Measurements from ENCODE around the gene KBTBD12. TPM values are rescaled to one million over a fixed set of nuclear protein-coding genes. Genes with fewer than 3 reads are reported as not detected.

The KBTBD12 gene
- total RNA-seq, 1 experiment from 2014 or later, result not detected

DNA sequence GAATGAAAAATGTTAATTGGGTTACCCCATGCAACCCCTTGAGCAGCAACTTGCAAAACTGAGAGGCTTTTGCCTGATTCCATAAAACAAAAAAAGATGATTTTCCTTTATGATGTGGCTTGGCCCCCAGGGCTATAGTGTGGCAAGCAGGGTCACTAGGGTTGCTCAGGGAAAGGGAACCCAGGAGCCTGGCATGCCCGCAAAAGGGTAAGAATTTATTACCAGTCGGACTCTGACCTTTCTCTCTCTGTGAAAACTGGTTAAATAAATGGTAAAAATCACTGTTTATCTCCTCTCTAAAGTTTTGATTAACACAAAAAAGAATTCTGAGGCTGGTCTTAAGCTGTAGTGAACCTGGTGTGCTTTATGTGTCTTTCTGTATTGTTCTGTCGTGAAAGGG is 99.5 kb downstream of the KBTBD12 start:
- Mint-ChIP-seq H3K4me1 (ENCODE audit: insufficient read depth, unreplicated experiment) (peaks cover 20% of the 10 kb centered on the region), H3K9me3 (ENCODE audit: unreplicated experiment) (no peaks in the 10 kb centered on the region), H3K36me3 (ENCODE audit: insufficient read depth, unreplicated experiment) (no peaks in the 10 kb centered on the region), H3K4me3 (ENCODE audit: unreplicated experiment) (no peak overlapping the region), H3K27ac (ENCODE audit: low read depth, unreplicated experiment) (no peak overlapping the region), H3K27me3 (ENCODE audit: insufficient read depth, unreplicated experiment) (no peaks in the 10 kb centered on the region)
- POLR2A ChIA-PET, result no interaction called here
- BruUV-seq (replicated peaks), result no TSS peak
- no peak for DNase-seq (ENCODE audit: unreplicated experiment)
- intact Hi-C loops (cut with micrococcal nuclease), result no loop called here
- CTCF ChIA-PET, result no interaction called here
- TF ChIP-seq, protein P1, sequence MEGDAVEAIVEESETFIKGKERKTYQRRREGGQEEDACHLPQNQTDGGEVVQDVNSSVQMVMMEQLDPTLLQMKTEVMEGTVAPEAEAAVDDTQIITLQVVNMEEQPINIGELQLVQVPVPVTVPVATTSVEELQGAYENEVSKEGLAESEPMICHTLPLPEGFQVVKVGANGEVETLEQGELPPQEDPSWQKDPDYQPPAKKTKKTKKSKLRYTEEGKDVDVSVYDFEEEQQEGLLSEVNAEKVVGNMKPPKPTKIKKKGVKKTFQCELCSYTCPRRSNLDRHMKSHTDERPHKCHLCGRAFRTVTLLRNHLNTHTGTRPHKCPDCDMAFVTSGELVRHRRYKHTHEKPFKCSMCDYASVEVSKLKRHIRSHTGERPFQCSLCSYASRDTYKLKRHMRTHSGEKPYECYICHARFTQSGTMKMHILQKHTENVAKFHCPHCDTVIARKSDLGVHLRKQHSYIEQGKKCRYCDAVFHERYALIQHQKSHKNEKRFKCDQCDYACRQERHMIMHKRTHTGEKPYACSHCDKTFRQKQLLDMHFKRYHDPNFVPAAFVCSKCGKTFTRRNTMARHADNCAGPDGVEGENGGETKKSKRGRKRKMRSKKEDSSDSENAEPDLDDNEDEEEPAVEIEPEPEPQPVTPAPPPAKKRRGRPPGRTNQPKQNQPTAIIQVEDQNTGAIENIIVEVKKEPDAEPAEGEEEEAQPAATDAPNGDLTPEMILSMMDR (IDR thresholded peaks at IDR 0.05; ENCODE audit: unreplicated experiment), result no peak

GRCh38 chr3:128016502-128016901 is 101.5 kb downstream of the KBTBD12 start:
- ChIA-PET POLR2A (no interaction called here), CTCF (interaction anchor here (1.0 to 1.4 kb wide), 2 partner anchors 79 to 338 kb away, joined by 3 read pairs; no protein-coding TSS in a partner anchor)
- Mint-ChIP-seq H3K27me3 (ENCODE audit: insufficient read depth, unreplicated experiment) (no peaks in the 10 kb centered on the region), H3K36me3 (ENCODE audit: insufficient read depth, unreplicated experiment) (no peaks in the 10 kb centered on the region), H3K9me3 (ENCODE audit: unreplicated experiment) (no peaks in the 10 kb centered on the region), H3K4me1 (ENCODE audit: insufficient read depth, unreplicated experiment) (peaks cover 2% of the 10 kb centered on the region), H3K4me3 (ENCODE audit: unreplicated experiment) (no peak overlapping the region), H3K27ac (ENCODE audit: low read depth, unreplicated experiment) (no peak overlapping the region)
- no peak for DNase-seq (ENCODE audit: unreplicated experiment)
- BruUV-seq (replicated peaks), result no TSS peak
- TF ChIP-seq, protein P1 (IDR thresholded peaks at IDR 0.05; ENCODE audit: unreplicated experiment), result no peak
- intact Hi-C loops (cut with micrococcal nuclease), result no loop called here

DNA sequence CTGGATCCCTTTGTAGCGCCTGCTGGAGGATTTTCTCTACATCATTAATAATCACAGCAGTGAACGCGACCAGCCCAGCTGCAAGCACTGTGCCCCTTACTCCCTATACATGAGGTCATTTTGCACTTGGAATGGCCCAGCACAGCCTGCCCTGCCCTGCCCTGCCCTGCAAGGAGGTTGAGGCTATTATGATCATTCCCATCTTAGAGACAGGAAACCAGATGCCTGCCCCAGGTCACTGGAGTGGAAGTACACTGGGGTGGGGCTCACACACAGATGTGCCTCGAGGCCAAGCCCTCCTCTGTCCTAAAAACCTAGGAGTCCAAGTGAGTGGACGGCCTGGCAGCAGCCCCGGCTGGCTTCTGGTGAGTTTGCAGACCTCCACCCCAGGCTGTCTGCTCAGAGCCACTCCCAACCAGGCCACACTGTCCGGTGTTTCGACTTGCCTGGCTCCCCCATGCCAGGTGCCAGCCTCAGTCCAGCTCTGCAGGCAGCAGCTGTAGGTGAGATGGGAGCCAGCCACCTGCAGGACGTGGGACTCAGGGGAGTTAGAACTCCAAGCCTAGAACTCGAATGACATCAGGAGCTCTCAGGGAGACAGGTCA is 106.8 kb downstream of the KBTBD12 start:
- H3K27ac Mint-ChIP-seq (ENCODE audit: low read depth, unreplicated experiment), result no peak overlapping the region
- TF ChIP-seq, protein P1 (IDR thresholded peaks at IDR 0.05; ENCODE audit: unreplicated experiment), result no peak
- BruUV-seq (replicated peaks), result no TSS peak
- no peaks in the 10 kb centered on the region for H3K36me3 Mint-ChIP-seq (ENCODE audit: insufficient read depth, unreplicated experiment)
- peaks cover 11% of the 10 kb centered on the region for H3K27me3 Mint-ChIP-seq (ENCODE audit: insufficient read depth, unreplicated experiment)
- H3K4me3 Mint-ChIP-seq (ENCODE audit: unreplicated experiment), result no peak overlapping the region
- DNase-seq (ENCODE audit: unreplicated experiment), result no peak
- POLR2A ChIA-PET, result interaction anchor here (0.7 kb wide), 1 partner anchor 48 kb away, joined by 3 read pairs; no protein-coding TSS in a partner anchor
- intact Hi-C loops (cut with micrococcal nuclease), result no loop called here
- H3K9me3 Mint-ChIP-seq (ENCODE audit: unreplicated experiment), result no peaks in the 10 kb centered on the region
- CTCF ChIA-PET, result interaction anchor here (1.1 kb wide), 1 partner anchor 10 kb away, joined by 3 read pairs; no protein-coding TSS in a partner anchor
- no peaks in the 10 kb centered on the region for H3K4me1 Mint-ChIP-seq (ENCODE audit: insufficient read depth, unreplicated experiment)

DNA sequence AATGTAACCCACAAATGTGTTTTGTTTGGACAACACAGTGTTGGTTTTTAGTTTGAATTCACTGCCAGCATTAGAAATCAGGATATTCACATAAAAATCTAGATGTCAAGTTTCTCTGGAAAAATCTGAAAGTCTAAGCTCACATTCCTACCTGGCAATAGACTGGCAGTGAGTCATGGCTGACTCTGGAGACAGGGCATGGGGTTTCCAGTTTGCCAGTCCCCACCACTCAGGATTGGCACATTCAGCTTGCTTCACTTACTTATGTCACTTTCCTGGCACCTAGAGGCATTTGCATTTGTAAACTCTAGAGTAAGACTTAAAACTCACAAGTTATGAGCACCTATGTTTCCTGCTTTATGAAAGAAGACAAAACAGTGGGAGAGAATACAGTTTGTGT is 118.1 kb downstream of the KBTBD12 start:
- no TSS peak for BruUV-seq (replicated peaks)
- Mint-ChIP-seq H3K4me1 (ENCODE audit: insufficient read depth, unreplicated experiment) (peaks cover 6% of the 10 kb centered on the region), H3K36me3 (ENCODE audit: insufficient read depth, unreplicated experiment) (no peaks in the 10 kb centered on the region), H3K27me3 (ENCODE audit: insufficient read depth, unreplicated experiment) (no peaks in the 10 kb centered on the region), H3K4me3 (ENCODE audit: unreplicated experiment) (no peak overlapping the region), H3K27ac (ENCODE audit: low read depth, unreplicated experiment) (no peak overlapping the region), H3K9me3 (ENCODE audit: unreplicated experiment) (no peaks in the 10 kb centered on the region)
- peak; percentile 69 for DNase-seq (ENCODE audit: unreplicated experiment)
- POLR2A ChIA-PET, result interaction anchor here (0.5 kb wide), 1 partner anchor 1457 kb away, joined by 4 read pairs; no protein-coding TSS in a partner anchor
- TF ChIP-seq, protein P1 (IDR thresholded peaks at IDR 0.05; ENCODE audit: unreplicated experiment), result no peak
- intact Hi-C loops (cut with micrococcal nuclease), result no loop called here
- CTCF ChIA-PET, result interaction anchor here (0.6 to 1.0 kb wide), 2 partner anchors 216 to 339 kb away, joined by 3 to 5 read pairs; no protein-coding TSS in a partner anchor
